H9 (cell line): Measurements from ENCODE around the gene FSTL4. TPM values are rescaled to one million over a fixed set of nuclear protein-coding genes. Genes with fewer than 3 reads are reported as not detected.

ENCODE experiments used
- DNase-seq: peaks from one replicate; pipeline ENCODE4 v3.0.0-alpha.2; 2017
- H2AFZ ChIP-seq: one replicate; pipeline ENCODE4 v1.6.1; 2013; ENCODE audit warnings: mild to moderate bottlenecking, low read length, control low read depth, moderate library complexity
- H2AK5ac ChIP-seq: 2 replicates; pipeline ENCODE4 v1.6.1; 2013; ENCODE audit warnings: low read length, control low read depth, mixed read lengths; ENCODE audit not compliant: insufficient read length
- H2BK120ac ChIP-seq: one replicate; pipeline ENCODE4 v1.6.1; 2013; ENCODE audit warnings: low read depth, mild to moderate bottlenecking, low read length, control low read depth, inconsistent platforms; ENCODE audit not compliant: poor library complexity, severe bottlenecking
- H2BK12ac ChIP-seq: 2 replicates; pipeline ENCODE4 v1.6.1; 2013; ENCODE audit warnings: low read length, control low read depth, mixed read lengths, low read depth; ENCODE audit not compliant: insufficient read length
- H2BK15ac ChIP-seq: 2 replicates; pipeline ENCODE4 v1.6.1; 2013; ENCODE audit warnings: low read depth, low read length, control low read depth
- H2BK20ac ChIP-seq: one replicate; pipeline ENCODE4 v1.6.1; 2013; ENCODE audit warnings: low read depth, mild to moderate bottlenecking, low read length, control low read depth, inconsistent platforms; ENCODE audit not compliant: poor library complexity, severe bottlenecking
- H2BK5ac ChIP-seq: 2 replicates; pipeline ENCODE4 v1.6.1; 2013; ENCODE audit warnings: low read length, control low read depth, mixed read lengths; ENCODE audit not compliant: insufficient read length
- H3K14ac ChIP-seq: 2 replicates; pipeline ENCODE4 v1.6.1; 2013; ENCODE audit warnings: low read length, control low read depth; ENCODE audit not compliant: insufficient read depth
- H3K18ac ChIP-seq: 2 replicates; pipeline ENCODE4 v1.6.1; 2013; ENCODE audit warnings: low read depth, mild to moderate bottlenecking, mixed read lengths, low read length, control low read depth; ENCODE audit not compliant: insufficient read length
- H3K23ac ChIP-seq: 2 replicates; pipeline ENCODE4 v1.6.1; 2013; ENCODE audit warnings: low read length, control low read depth, mixed read lengths, low read depth; ENCODE audit not compliant: insufficient read length
- H3K23me2 ChIP-seq: 2 replicates; pipeline ENCODE4 v1.6.1; 2013; ENCODE audit warnings: low read depth, mild to moderate bottlenecking, mixed read lengths, low read length, control low read depth; ENCODE audit not compliant: insufficient read length, poor library complexity, severe bottlenecking
- H3K27ac ChIP-seq: 2 replicates; pipeline ENCODE4 v1.5.1; 2013; ENCODE audit warnings: low read length, control low read depth, mixed read lengths, low read depth; ENCODE audit not compliant: insufficient read length
- H3K27me3 ChIP-seq: 2 replicates; pipeline ENCODE4 v1.6.1; 2013; ENCODE audit warnings: low read length, control low read depth, inconsistent platforms; ENCODE audit not compliant: insufficient read depth
- H3K4ac ChIP-seq: 2 replicates; pipeline ENCODE4 v1.6.1; 2013; ENCODE audit warnings: low read depth, mild to moderate bottlenecking, control low read depth, inconsistent platforms, low read length, moderate library complexity
- H3K4me1 ChIP-seq: 2 replicates; pipeline ENCODE4 v1.6.1; 2013; ENCODE audit warnings: low read length, control low read depth, inconsistent platforms; ENCODE audit not compliant: insufficient read depth
- H3K4me2 ChIP-seq: 2 replicates; pipeline ENCODE4 v1.6.1; 2013; ENCODE audit warnings: low read length, control low read depth, mixed read lengths; ENCODE audit not compliant: insufficient read length, insufficient read depth
- H3K56ac ChIP-seq: 2 replicates; pipeline ENCODE4 v1.6.1; 2013; ENCODE audit warnings: low read depth, mild to moderate bottlenecking, mixed read lengths, low read length, control low read depth; ENCODE audit not compliant: insufficient read length
- H3K79me1 ChIP-seq: 2 replicates; pipeline ENCODE4 v1.6.1; 2013; ENCODE audit warnings: low read depth, mild to moderate bottlenecking, moderate library complexity, low read length, control low read depth, inconsistent platforms; ENCODE audit not compliant: insufficient read depth, poor library complexity, severe bottlenecking
- H3K79me2 ChIP-seq: 2 replicates; pipeline ENCODE4 v1.6.1; 2013; ENCODE audit warnings: low read length, control low read depth, inconsistent platforms; ENCODE audit not compliant: insufficient read depth
- H3K9ac ChIP-seq: 2 replicates; pipeline ENCODE4 v1.6.1; 2013; ENCODE audit warnings: low read length, control low read depth, mixed read lengths; ENCODE audit not compliant: insufficient read length; ENCODE audit errors: extremely low read depth
- H3K9me3 ChIP-seq: one replicate; pipeline ENCODE4 v1.6.1; 2013; ENCODE audit warnings: low read depth, low read length, inconsistent platforms; ENCODE audit not compliant: control insufficient read depth
- H3T11ph ChIP-seq: one replicate; pipeline ENCODE4 v1.6.1; 2013; ENCODE audit warnings: mild to moderate bottlenecking, low read length, control low read depth, inconsistent platforms
- H4K20me1 ChIP-seq: one replicate; pipeline ENCODE4 v1.6.1; 2013; ENCODE audit not compliant: control insufficient read depth, insufficient read length, insufficient read depth
- H4K5ac ChIP-seq: 2 replicates; pipeline ENCODE4 v1.6.1; 2013; ENCODE audit warnings: low read depth, mild to moderate bottlenecking, mixed read lengths, low read length, control low read depth; ENCODE audit not compliant: insufficient read length
- H4K8ac ChIP-seq: replicated peaks from 2 replicates; pipeline ENCODE4 v1.6.1; 2013; ENCODE audit warnings: low read length, control low read depth, mixed read lengths, low read depth; ENCODE audit not compliant: insufficient read length
- H4K91ac ChIP-seq: 2 replicates; pipeline ENCODE4 v1.6.1; 2013; ENCODE audit warnings: low read depth, mild to moderate bottlenecking, moderate library complexity, mixed read lengths, low read length, control low read depth; ENCODE audit not compliant: insufficient read length
- H3K27ac Mint-ChIP-seq, 3 experiments: 2 replicates in 2 of 3; 3 replicates in 1 of 3; pipeline ENCODE4 v1.8.0; 2020 to 2021; ENCODE audit warnings: mixed read lengths in 3 of 3, mild to moderate bottlenecking in 1 of 3, moderate library complexity in 1 of 3
- H3K27me3 Mint-ChIP-seq: 2 replicates; pipeline ENCODE4 v1.8.0; 2021; ENCODE audit warnings: low read depth, mild to moderate bottlenecking, moderate library complexity, mixed read lengths
- H3K36me3 Mint-ChIP-seq, 3 experiments: 2 replicates in 2 of 3; 3 replicates in 1 of 3; pipeline ENCODE4 v1.8.0; 2020 to 2021; ENCODE audit warnings: low read depth in 3 of 3, mixed read lengths in 3 of 3; ENCODE audit not compliant: insufficient read depth in 1 of 3
- H3K4me1 Mint-ChIP-seq, 2 experiments: 2 replicates each; pipeline ENCODE4 v1.8.0; 2020; ENCODE audit warnings: mixed read lengths in 2 of 2
- H3K4me3 Mint-ChIP-seq, 2 experiments: 2 replicates in 1 of 2; 3 replicates in 1 of 2; pipeline ENCODE4 v1.8.0; 2020 to 2021; ENCODE audit warnings: mild to moderate bottlenecking in 2 of 2, mixed read lengths in 2 of 2, moderate library complexity in 1 of 2
- H3K9me3 Mint-ChIP-seq, 2 experiments: 2 replicates in 1 of 2; 3 replicates in 1 of 2; pipeline ENCODE4 v1.8.0; 2020; ENCODE audit warnings: mild to moderate bottlenecking in 2 of 2, mixed read lengths in 2 of 2, moderate library complexity in 1 of 2
- WGBS: extraction: QIAGEN DNeasy Blood & Tissue Kit; methylation state at CpG from one replicate; pipeline ENCODE4 v1.1.7; 2013; ENCODE audit warnings: missing lambda C conversion rate, low lambda C conversion rate, mixed read lengths; ENCODE audit not compliant: insufficient read length; ENCODE audit errors: extremely low coverage; 5-methylcytosine and 5-hydroxymethylcytosine counted together
- total RNA-seq: library from RNA; stranded (reverse); gene quantifications from 2 replicates; pipeline ENCODE4 v1.2.1, GENCODE V29; 2021
- TF ChIP-seq, protein P1 (sequence below): fragments of 200-600 bp; sonication (generic); conservative IDR thresholded peaks from 3 replicates; pipeline ENCODE4 v1.8.0; 2021; ENCODE audit warnings: antibody characterized with exemption, mild to moderate bottlenecking

The FSTL4 gene
- total RNA-seq, 1 experiment from 2014 or later: 5.7 TPM

DNA sequence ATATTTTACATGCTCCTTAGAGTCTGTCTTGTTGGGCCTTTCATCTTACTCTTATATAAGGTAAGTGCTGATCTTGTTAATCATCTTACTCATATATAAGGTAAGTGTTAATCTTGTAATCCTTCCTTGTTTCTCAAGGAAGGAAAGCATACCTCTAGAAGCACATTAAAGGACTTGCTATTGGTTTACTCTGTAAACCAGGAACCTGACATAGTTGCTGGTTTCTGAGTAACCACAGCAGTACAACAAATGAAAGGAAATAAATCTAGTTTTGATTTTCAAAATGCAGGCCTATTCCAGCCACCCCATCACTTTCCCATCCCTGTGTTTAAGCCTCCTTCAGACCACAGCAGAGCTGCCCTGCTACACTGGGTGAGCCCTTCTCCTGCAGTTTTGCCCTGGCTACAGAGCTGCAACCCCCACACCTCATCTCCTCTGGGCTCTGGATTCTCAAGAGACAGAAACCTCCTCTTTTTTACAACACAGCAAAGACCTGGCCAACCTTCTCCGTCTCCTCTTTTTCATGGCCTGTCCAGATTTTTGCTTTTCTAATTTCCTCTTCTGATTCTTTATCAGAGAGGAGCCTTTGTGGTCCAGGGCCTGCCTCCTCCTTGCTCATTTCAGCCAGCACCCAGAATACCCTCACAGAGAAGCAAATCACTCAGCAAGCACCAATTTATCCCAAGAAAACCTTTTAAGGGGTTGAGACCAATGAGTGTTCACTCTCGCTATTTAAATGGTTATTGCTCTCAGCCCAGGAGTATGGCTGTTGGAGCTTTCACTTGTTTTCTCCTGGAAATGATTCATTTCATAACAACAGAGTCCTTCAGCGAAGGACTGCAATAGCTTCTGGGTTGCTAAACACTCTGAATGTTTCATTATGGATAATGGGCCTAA, 103.2 kb downstream of the FSTL4 start:
- H3K4me3 Mint-ChIP-seq: no peak overlapping the region
- TF ChIP-seq, protein P1, sequence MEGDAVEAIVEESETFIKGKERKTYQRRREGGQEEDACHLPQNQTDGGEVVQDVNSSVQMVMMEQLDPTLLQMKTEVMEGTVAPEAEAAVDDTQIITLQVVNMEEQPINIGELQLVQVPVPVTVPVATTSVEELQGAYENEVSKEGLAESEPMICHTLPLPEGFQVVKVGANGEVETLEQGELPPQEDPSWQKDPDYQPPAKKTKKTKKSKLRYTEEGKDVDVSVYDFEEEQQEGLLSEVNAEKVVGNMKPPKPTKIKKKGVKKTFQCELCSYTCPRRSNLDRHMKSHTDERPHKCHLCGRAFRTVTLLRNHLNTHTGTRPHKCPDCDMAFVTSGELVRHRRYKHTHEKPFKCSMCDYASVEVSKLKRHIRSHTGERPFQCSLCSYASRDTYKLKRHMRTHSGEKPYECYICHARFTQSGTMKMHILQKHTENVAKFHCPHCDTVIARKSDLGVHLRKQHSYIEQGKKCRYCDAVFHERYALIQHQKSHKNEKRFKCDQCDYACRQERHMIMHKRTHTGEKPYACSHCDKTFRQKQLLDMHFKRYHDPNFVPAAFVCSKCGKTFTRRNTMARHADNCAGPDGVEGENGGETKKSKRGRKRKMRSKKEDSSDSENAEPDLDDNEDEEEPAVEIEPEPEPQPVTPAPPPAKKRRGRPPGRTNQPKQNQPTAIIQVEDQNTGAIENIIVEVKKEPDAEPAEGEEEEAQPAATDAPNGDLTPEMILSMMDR: no peak
- no peak overlapping the region; a peak in 1 of 7 replicates for H3K27ac Mint-ChIP-seq

More for the DNA sequence above, 103.2 kb downstream of the FSTL4 start:
- Histone ChIP-seq H2BK15ac (no peak overlapping the region), H2AK5ac (no peak overlapping the region), H4K8ac (no peak overlapping the region), H3K23ac (no peak overlapping the region), H2BK20ac (no peak overlapping the region), H3K27ac (no peak overlapping the region), H3K4me1 (no peaks in the 10 kb centered on the region), H3K9me3 (no peaks in the 10 kb centered on the region), H3K79me2 (no peaks in the 10 kb centered on the region), H2BK12ac (no peak overlapping the region), H4K91ac (no peak overlapping the region), H2BK5ac (no peak overlapping the region), H3K79me1 (no peaks in the 10 kb centered on the region), H3K27me3 (no peaks in the 10 kb centered on the region), H3K4ac (no peak overlapping the region), H3K56ac (no peak overlapping the region), H2BK120ac (no peak overlapping the region), H3K9ac (no peak overlapping the region), H3K18ac (no peak overlapping the region), H3K23me2 (no peaks in the 10 kb centered on the region), H3T11ph (no peak overlapping the region), H4K5ac (no peak overlapping the region), H4K20me1 (no peaks in the 10 kb centered on the region), H3K4me2 (no peak overlapping the region), H2AFZ (no peak overlapping the region), H3K14ac (no peak overlapping the region)
- WGBS: no CpG with 5 or more reads among the region's 3 CpGs
- H3K4me1 Mint-ChIP-seq: peaks cover 4 to 8% of the 10 kb centered on the region in 2 experiments; a peak in 3 of 4 replicates
- H3K36me3 Mint-ChIP-seq: no peaks in the 10 kb centered on the region; a peak in 1 of 7 replicates
- no peak for DNase-seq
- peaks cover 5% of the 10 kb centered on the region; the same call in 1 of the 2 replicates for H3K27me3 Mint-ChIP-seq
- H3K9me3 Mint-ChIP-seq: no peaks in the 10 kb centered on the region
